K562 (cell line): ENCODE results near the gene TMC1.

ENCODE experiments used
- MYC ChIP-seq, 2 experiments: fragments of 250-450 bp in 1 of 2; sonication (Bioruptor Pico) in 1 of 2; IDR thresholded peaks; 2 replicates each; pipeline versions ENCODE4 v1.5.1 to v1.6.1; 2012 to 2021; ENCODE audit warnings: low read depth in 2 of 2, borderline replicate concordance in 1 of 2, improper control_type of control experiment in 1 of 2, low read length in 1 of 2, mild to moderate bottlenecking in 1 of 2, moderate library complexity in 1 of 2
- NFIC ChIP-seq: fragments of 450-650 bp; IDR thresholded peaks from 2 replicates; pipeline ENCODE4 v1.6.1; 2017; ENCODE audit warnings: mild to moderate bottlenecking, inconsistent platforms
- TF ChIP-seq, protein P1 (sequence below): sonication (generic); formaldehyde crosslinking; IDR thresholded peaks from 2 replicates; pipeline ENCODE4 v1.8.0; 2022; ENCODE audit warnings: mild to moderate bottlenecking, missing genetic modification reagents, borderline replicate concordance

DNA sequence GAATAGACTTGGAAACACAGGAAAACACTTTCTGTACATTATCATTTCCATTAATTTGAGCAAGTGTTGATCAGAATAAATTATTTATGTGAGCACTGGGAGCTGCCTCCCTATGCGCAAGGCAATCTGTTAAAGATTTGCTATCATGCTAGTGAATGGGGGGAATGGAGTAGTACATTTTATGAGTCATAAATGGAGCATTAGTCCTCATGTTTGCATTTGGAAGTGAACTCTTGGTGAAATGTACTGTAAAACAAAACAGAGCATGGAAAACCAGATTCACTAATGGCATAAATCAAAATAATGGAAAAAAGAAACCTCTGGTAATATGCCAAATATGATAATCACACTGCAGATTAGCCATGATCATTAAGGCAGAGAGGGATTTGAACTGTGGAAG lies 40.5 kb upstream of the TMC1 start:
- TF ChIP-seq, protein P1, sequence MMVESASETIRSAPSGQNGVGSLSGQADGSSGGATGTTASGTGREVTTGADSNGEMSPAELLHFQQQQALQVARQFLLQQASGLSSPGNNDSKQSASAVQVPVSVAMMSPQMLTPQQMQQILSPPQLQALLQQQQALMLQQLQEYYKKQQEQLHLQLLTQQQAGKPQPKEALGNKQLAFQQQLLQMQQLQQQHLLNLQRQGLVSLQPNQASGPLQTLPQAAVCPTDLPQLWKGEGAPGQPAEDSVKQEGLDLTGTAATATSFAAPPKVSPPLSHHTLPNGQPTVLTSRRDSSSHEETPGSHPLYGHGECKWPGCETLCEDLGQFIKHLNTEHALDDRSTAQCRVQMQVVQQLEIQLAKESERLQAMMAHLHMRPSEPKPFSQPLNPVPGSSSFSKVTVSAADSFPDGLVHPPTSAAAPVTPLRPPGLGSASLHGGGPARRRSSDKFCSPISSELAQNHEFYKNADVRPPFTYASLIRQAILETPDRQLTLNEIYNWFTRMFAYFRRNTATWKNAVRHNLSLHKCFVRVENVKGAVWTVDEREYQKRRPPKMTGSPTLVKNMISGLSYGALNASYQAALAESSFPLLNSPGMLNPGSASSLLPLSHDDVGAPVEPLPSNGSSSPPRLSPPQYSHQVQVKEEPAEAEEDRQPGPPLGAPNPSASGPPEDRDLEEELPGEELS (CRISPR knock-in tag), result no peak
- TF ChIP-seq MYC (IDR thresholded peaks at IDR 0.05; ENCODE audit: low read depth, low read length) (no peak), MYC (CRISPR knock-in tag; IDR thresholded peaks at IDR 0.05; ENCODE audit: borderline replicate concordance, low read depth) (no peak), NFIC (no peak)
